Caco-2 (cell line): ENCODE measurements around the gene GRB14. TPM values are rescaled to one million over a fixed set of nuclear protein-coding genes. Genes with fewer than 3 reads are reported as not detected.

Experiments
- BruUV-seq: library from RNA; stranded (reverse); fragments of 400-500 nt; replicated peaks from 2 replicates; lab custom pipeline; 2021; lab: Mats Ljungman, UMichigan
- CTCF ChIA-PET: fragments of 300-600 bp; sonication (Branson Sonifier 250); formaldehyde crosslinking; loops from one replicate; lab custom pipeline; 2022; ENCODE audit warnings: antibody characterized with exemption; lab: Charles Lee
- POLR2A ChIA-PET: fragments of 300-600 bp; sonication (Branson Sonifier 250); formaldehyde crosslinking; loops from one replicate; lab custom pipeline; 2022; ENCODE audit warnings: antibody characterized with exemption; lab: Charles Lee
- DNase-seq, 2 experiments: peaks; one replicate each; pipeline versions ENCODE4 v3.0.0 to v3.0.0-alpha.2; 2020 to 2022
- H3K27me3 ChIP-seq: replicated peaks from 2 replicates; pipeline ENCODE4 v1.6.0; 2011; ENCODE audit warnings: low read length; ENCODE audit not compliant: control insufficient read depth, insufficient read depth
- H3K36me3 ChIP-seq: 2 replicates; pipeline ENCODE4 v1.5.1; 2011; ENCODE audit warnings: low read length; ENCODE audit not compliant: control insufficient read depth, insufficient read depth
- H3K4me1 ChIP-seq: fragments of 250-450 bp; sonication (Bioruptor Pico); 2 replicates; pipeline ENCODE4 v1.5.1; 2020; ENCODE audit warnings: mild to moderate bottlenecking
- H3K4me3 ChIP-seq: 2 replicates; pipeline ENCODE4 v1.5.1; 2011; ENCODE audit warnings: low read depth, mild to moderate bottlenecking, control low read depth, low read length
- H3K9me3 ChIP-seq: fragments of 250-450 bp; sonication (Bioruptor Pico); 2 replicates; pipeline ENCODE4 v1.5.1; 2020; ENCODE audit warnings: mild to moderate bottlenecking, moderate library complexity
- H3K27ac Mint-ChIP-seq: one replicate; pipeline ENCODE4 v1.8.0; 2022; ENCODE audit warnings: mixed read lengths; ENCODE audit not compliant: unreplicated experiment
- H3K27me3 Mint-ChIP-seq: one replicate; pipeline ENCODE4 v1.8.0; 2022; ENCODE audit warnings: mixed read lengths; ENCODE audit not compliant: insufficient read depth, unreplicated experiment
- H3K36me3 Mint-ChIP-seq: one replicate; pipeline ENCODE4 v1.8.0; 2022; ENCODE audit warnings: mild to moderate bottlenecking, mixed read lengths; ENCODE audit not compliant: insufficient read depth, unreplicated experiment
- H3K4me1 Mint-ChIP-seq: one replicate; pipeline ENCODE4 v1.8.0; 2022; ENCODE audit warnings: low read depth, mixed read lengths; ENCODE audit not compliant: unreplicated experiment
- H3K4me3 Mint-ChIP-seq: one replicate; pipeline ENCODE4 v1.8.0; 2022; ENCODE audit warnings: mild to moderate bottlenecking, moderate library complexity, mixed read lengths; ENCODE audit not compliant: unreplicated experiment
- H3K9me3 Mint-ChIP-seq: one replicate; pipeline ENCODE4 v1.8.0; 2022; ENCODE audit warnings: mixed read lengths; ENCODE audit not compliant: unreplicated experiment
- CTCF ChIP-seq, 2 experiments: fragments of 200-600 bp in 1 of 2; IDR thresholded peaks; 1 replicate in 1 of 2; 2 replicates in 1 of 2; pipeline versions ENCODE4 v1.5.1 to v1.8.0; 2011 to 2022; ENCODE audit warnings: antibody characterized with exemption in 1 of 2, control low read depth in 1 of 2, inconsistent platforms in 1 of 2, low read depth in 1 of 2, low read length in 1 of 2, mild to moderate bottlenecking in 1 of 2, moderate library complexity in 1 of 2; ENCODE audit not compliant: insufficient read depth in 1 of 2, severe bottlenecking in 1 of 2, unreplicated experiment in 1 of 2
- intact Hi-C: fragments of 100-400 bp; cut with micrococcal nuclease; formaldehyde crosslinking; loops from one replicate; pipeline ENCODE4 v1.10.0; 2022; ENCODE audit not compliant: unreplicated experiment
- total RNA-seq: library from RNA; stranded (reverse); gene quantifications from 2 replicates; pipeline ENCODE4 v1.2.3, GENCODE V29; 2022

Gene GRB14
- total RNA-seq, 1 experiment from 2014 or later: 12.7 TPM

GRCh38 chr2:164449706-164450105 lies 171.6 kb downstream of the GRB14 start:
- Mint-ChIP-seq H3K27me3 (peaks cover 14% of the 10 kb centered on the region), H3K9me3 (no peaks in the 10 kb centered on the region)
- H3K4me1 ChIP-seq: no peaks in the 10 kb centered on the region

GRCh38 chr2:164447660-164448059 lies 173.6 kb downstream of the GRB14 start:
- H3K4me1 Mint-ChIP-seq: no peaks in the 10 kb centered on the region
- Histone ChIP-seq H3K4me3 (no peak overlapping the region), H3K36me3 (no peaks in the 10 kb centered on the region), H3K27me3 (no peaks in the 10 kb centered on the region; the same call in 1 of the 2 replicates), H3K9me3 (no peaks in the 10 kb centered on the region), H3K4me1 (no peaks in the 10 kb centered on the region)
- POLR2A ChIA-PET: no interaction called here
- CTCF ChIA-PET: no interaction called here
- H3K9me3 Mint-ChIP-seq: no peaks in the 10 kb centered on the region
- no peak overlapping the region for H3K4me3 Mint-ChIP-seq
- H3K27ac Mint-ChIP-seq: no peak overlapping the region
- BruUV-seq: no TSS peak
- no peak for DNase-seq
- no peak for TF ChIP-seq CTCF (IDR thresholded peaks at IDR 0.05; ENCODE audit: insufficient read depth in 1 of 2, low read depth in 1 of 2, low read length in 1 of 2, severe bottlenecking in 1 of 2, unreplicated experiment in 1 of 2)
- intact Hi-C loops: no loop called here
- H3K27me3 Mint-ChIP-seq: peaks cover 11% of the 10 kb centered on the region
- H3K36me3 Mint-ChIP-seq: no peaks in the 10 kb centered on the region

More at GRCh38 chr2:164449706-164450105, 171.6 kb downstream of the GRB14 start:
- no peak for DNase-seq
- ChIA-PET POLR2A (no interaction called here), CTCF (no interaction called here)
- no peak for TF ChIP-seq CTCF (IDR thresholded peaks at IDR 0.05; ENCODE audit: insufficient read depth in 1 of 2, low read depth in 1 of 2, low read length in 1 of 2, severe bottlenecking in 1 of 2, unreplicated experiment in 1 of 2)
- H3K27me3 ChIP-seq: no peaks in the 10 kb centered on the region; the same call in 1 of the 2 replicates
- H3K9me3 ChIP-seq: no peaks in the 10 kb centered on the region
- Mint-ChIP-seq H3K4me1 (no peaks in the 10 kb centered on the region), H3K27ac (no peak overlapping the region), H3K36me3 (no peaks in the 10 kb centered on the region), H3K4me3 (no peak overlapping the region)
- no peaks in the 10 kb centered on the region for H3K36me3 ChIP-seq
- intact Hi-C loops: no loop called here
- no peak overlapping the region for H3K4me3 ChIP-seq
- no TSS peak for BruUV-seq

Other genes starting within 250 kb of the GRB14 start
- gene COBLL1, start 220.3 kb upstream of the GRB14 start, total RNA-seq: 42.1 and 47.9 TPM in 2 replicates